HL-60/S4 (cell line): Measurements from ENCODE around the gene SRXN1.

Source experiments
- in situ Hi-C: fragments of 300-500 bp; cut with MboI; formaldehyde crosslinking; loops from 2 replicates; pipeline ENCODE4 v1.14.3; 2022; ENCODE audit warnings: low sequenced_read_pairs

The SRXN1 gene

GRCh38 chr20:637559-637958, 15.4 kb downstream of the SRXN1 start:
- in situ Hi-C loops: no loop called here

GRCh38 chr20:635893-636338, 17.1 kb downstream of the SRXN1 start:
- in situ Hi-C loops: no loop called here

GRCh38 chr20:635028-635892, 17.7 kb downstream of the SRXN1 start:
- in situ Hi-C loops: no loop called here

GRCh38 chr20:634148-634925, 18.7 kb downstream of the SRXN1 start:
- in situ Hi-C loops: loop anchor here (5.0 kb wide), 1 partner anchor 52 kb away; no protein-coding TSS in a partner anchor

GRCh38 chr20:631101-631500, 21.9 kb downstream of the SRXN1 start:
- in situ Hi-C loops: loop anchor here (5.0 kb wide), 1 partner anchor 49 kb away; no protein-coding TSS in a partner anchor

GRCh38 chr20:626579-626978, 26.4 kb downstream of the SRXN1 start:
- in situ Hi-C loops: no loop called here

GRCh38 chr20:625360-625932, 27.6 kb downstream of the SRXN1 start:
- in situ Hi-C loops: no loop called here

- in situ Hi-C loops: no loop called here
Observed at GRCh38 chr20:623704-624103, 29.3 kb downstream of the SRXN1 start.

- in situ Hi-C loops: no loop called here
Observed at GRCh38 chr20:623021-623420, 30.0 kb downstream of the SRXN1 start.

GRCh38 chr20:622161-622560, 30.8 kb downstream of the SRXN1 start:
- in situ Hi-C loops: no loop called here

GRCh38 chr20:621125-621756, 31.8 kb downstream of the SRXN1 start:
- in situ Hi-C loops: no loop called here

- in situ Hi-C loops: no loop called here
Observed at GRCh38 chr20:620246-620645, 32.8 kb downstream of the SRXN1 start.

GRCh38 chr20:618980-619379, 34.0 kb downstream of the SRXN1 start:
- in situ Hi-C loops: no loop called here

- in situ Hi-C loops: no loop called here
Observed at GRCh38 chr20:617934-618690, 34.9 kb downstream of the SRXN1 start.

GRCh38 chr20:615514-615913, 37.5 kb downstream of the SRXN1 start:
- in situ Hi-C loops: no loop called here

- in situ Hi-C loops: no loop called here
Observed at GRCh38 chr20:611843-612185, 41.2 kb downstream of the SRXN1 start.

GRCh38 chr20:611047-611842, 41.8 kb downstream of the SRXN1 start:
- in situ Hi-C loops: no loop called here

- in situ Hi-C loops: no loop called here
Observed at GRCh38 chr20:610130-611046, 42.6 kb downstream of the SRXN1 start, which contains the start of gene TCF15. TSS of gene TCF15 (minus strand) at chr20:610309. CDS start at chr20:610237, 72 bp downstream.
